Smooth muscle cell (in vitro differentiated cells): ENCODE measurements around the gene SRM. TPM values are rescaled to one million over a fixed set of nuclear protein-coding genes. Genes with fewer than 3 reads are reported as not detected.
"Not testable (repeated sequence)": the region's sequence is repeated elsewhere in the genome, so short reads cannot be mapped to it uniquely, and the experiment has no call there.

Experiments
- DNase-seq: peaks from one replicate; lab custom pipeline; 2025; ENCODE audit not compliant: unreplicated experiment; lab: John Stamatoyannopoulos, UW
- H2AFZ ChIP-seq: fragments of 200-600 bp; sonication (generic); 2 replicates; pipeline ENCODE4 v1.6.0; 2016; ENCODE audit warnings: antibody characterized with exemption, low read depth, mild to moderate bottlenecking
- H3F3A ChIP-seq: fragments of 200-600 bp; sonication (generic); 2 replicates; pipeline ENCODE4 v1.6.0; 2017; ENCODE audit warnings: antibody characterized with exemption, low read depth
- H3K27ac ChIP-seq: fragments of 200-600 bp; sonication (generic); 2 replicates; pipeline ENCODE4 v1.5.1; 2016; ENCODE audit warnings: low read depth, mild to moderate bottlenecking
- H3K27me3 ChIP-seq: fragments of 200-600 bp; sonication (generic); 2 replicates; pipeline ENCODE4 v1.6.1; 2016; ENCODE audit warnings: low read depth, mild to moderate bottlenecking
- H3K36me3 ChIP-seq: fragments of 200-600 bp; sonication (generic); 2 replicates; pipeline ENCODE4 v1.5.1; 2016; ENCODE audit warnings: low read depth
- H3K4me1 ChIP-seq: fragments of 200-600 bp; sonication (generic); 2 replicates; pipeline ENCODE4 v1.5.1; 2016; ENCODE audit warnings: low read depth
- H3K4me2 ChIP-seq: fragments of 200-600 bp; sonication (generic); 2 replicates; pipeline ENCODE4 v1.6.0; 2016; ENCODE audit warnings: mild to moderate bottlenecking
- H3K4me3 ChIP-seq: fragments of 200-600 bp; sonication (generic); 2 replicates; pipeline ENCODE4 v1.5.1; 2016; ENCODE audit warnings: mild to moderate bottlenecking
- H3K79me2 ChIP-seq: fragments of 200-600 bp; sonication (generic); 2 replicates; pipeline ENCODE4 v1.6.0; 2016; ENCODE audit warnings: low read depth, mild to moderate bottlenecking
- H3K9ac ChIP-seq: fragments of 200-600 bp; sonication (generic); 2 replicates; pipeline ENCODE4 v1.6.0; 2016; ENCODE audit warnings: low read depth
- H3K9me3 ChIP-seq: fragments of 200-600 bp; sonication (generic); replicated peaks from 2 replicates; pipeline ENCODE4 v1.5.1; 2016; ENCODE audit warnings: low read depth
- H4K20me1 ChIP-seq: fragments of 200-600 bp; sonication (generic); 2 replicates; pipeline ENCODE4 v1.6.0; 2016; ENCODE audit warnings: low read depth
- CTCF ChIP-seq: fragments of 200-600 bp; sonication (generic); IDR thresholded peaks from 2 replicates; pipeline ENCODE4 v1.5.1; 2017; ENCODE audit warnings: borderline replicate concordance, mild to moderate bottlenecking, antibody characterized with exemption; ENCODE audit not compliant: insufficient read depth, poor library complexity, severe bottlenecking
- WGBS: methylation state at CpG from one replicate; pipeline ENCODE4 v1.1.7; 2016; ENCODE audit warnings: low lambda C conversion rate; 5-methylcytosine and 5-hydroxymethylcytosine counted together
- polyA plus RNA-seq: library from polyadenylated mRNA; unstranded; fragments of >200 nt; fragmentation: Nextera tagmentation; extraction: Ambion mirVana; gene quantifications from 2 replicates; pipeline ENCODE4 v1.2.1, GENCODE V29; 2016
- total RNA-seq: library from RNA; depleted of rRNA; stranded (reverse); fragments of >200 nt; gene quantifications from 2 replicates; pipeline ENCODE4 v1.2.3, GENCODE V29; 2014

Gene SRM
- total and polyA plus RNA-seq, 2 experiments from 2014 or later, result 43.9 to 355 TPM

- Histone ChIP-seq H4K20me1 (no peaks in the 10 kb centered on the region), H3K27me3 (no peaks in the 10 kb centered on the region), H3K79me2 (no peaks in the 10 kb centered on the region), H3K36me3 (no peaks in the 10 kb centered on the region), H3K9ac (no peak overlapping the region), H2AFZ (no peak overlapping the region), H3K9me3 (no peaks in the 10 kb centered on the region), H3K4me3 (no peak overlapping the region), H3K4me1 (no peaks in the 10 kb centered on the region), H3K4me2 (no peak overlapping the region), H3K27ac (no peak overlapping the region), H3F3A (no peaks in the 10 kb centered on the region)
- 94% methylated on average over 10 of the region's 10 CpGs for WGBS
- no peak for TF ChIP-seq CTCF
- DNase-seq, result no peak
Observed at GRCh38 chr1:11105586-11105985, 45.8 kb upstream of the SRM start.

GRCh38 chr1:11101347-11101746 is 41.5 kb upstream of the SRM start:
- Histone ChIP-seq H3K4me1 (peaks cover 17% of the 10 kb centered on the region), H4K20me1 (no peaks in the 10 kb centered on the region), H3K4me2 (no peak overlapping the region), H3K27ac (no peak overlapping the region), H3F3A (no peaks in the 10 kb centered on the region), H2AFZ (no peak overlapping the region), H3K9me3 (no peaks in the 10 kb centered on the region), H3K79me2 (peaks cover 24% of the 10 kb centered on the region), H3K9ac (no peak overlapping the region), H3K4me3 (no peak overlapping the region), H3K27me3 (no peaks in the 10 kb centered on the region), H3K36me3 (peaks cover 8% of the 10 kb centered on the region)
- 98% methylated on average over 6 of the region's 6 CpGs for WGBS
- TF ChIP-seq CTCF, result no peak
- no peak for DNase-seq

- Histone ChIP-seq H3K4me1 (peaks cover 17% of the 10 kb centered on the region), H3K79me2 (peaks cover 24% of the 10 kb centered on the region)
- not testable (repeated sequence) for H3K27me3 ChIP-seq, H2AFZ ChIP-seq, DNase-seq, H4K20me1 ChIP-seq, H3K27ac ChIP-seq, H3K36me3 ChIP-seq, H3K9me3 ChIP-seq, H3K9ac ChIP-seq, H3K4me2 ChIP-seq, H3K4me3 ChIP-seq, H3F3A ChIP-seq
- WGBS, result 98% methylated on average over 17 of the region's 17 CpGs
Observed at GRCh38 chr1:11100806-11101205, 41.0 kb upstream of the SRM start.

- no peak for TF ChIP-seq CTCF
- H3F3A ChIP-seq, result no peaks in the 10 kb centered on the region
- H4K20me1 ChIP-seq, result no peaks in the 10 kb centered on the region
- H3K36me3 ChIP-seq, result peaks cover 8% of the 10 kb centered on the region
- H2AFZ ChIP-seq, result peak overlapping the region; percentile 94
- H3K9me3 ChIP-seq, result no peaks in the 10 kb centered on the region
- H3K9ac ChIP-seq, result peak overlapping the region; percentile 96
- WGBS, result 62% methylated on average over 13 of the region's 13 CpGs
- peak overlapping the region; percentile 98 for H3K4me3 ChIP-seq
- H3K4me1 ChIP-seq, result peaks cover 17% of the 10 kb centered on the region
- peaks cover 24% of the 10 kb centered on the region for H3K79me2 ChIP-seq
- H3K27ac ChIP-seq, result no peak overlapping the region
- no peak for DNase-seq
- peak overlapping the region; percentile 99 for H3K4me2 ChIP-seq
- no peaks in the 10 kb centered on the region for H3K27me3 ChIP-seq
Observed at GRCh38 chr1:11100149-11100493, 40.3 kb upstream of the SRM start.
